HG03342 (cell line): Measurements from ENCODE around the gene ARL3.
"Not testable (repeated sequence)": the region's sequence is repeated elsewhere in the genome, so short reads cannot be mapped to it uniquely, and the experiment has no call there.

Experiments
- ATAC-seq: cut with Tn5 transposase; IDR thresholded peaks from one replicate; pipeline ENCODE4 v1.9.1; 2021; ENCODE audit warnings: mild to moderate bottlenecking, moderate library complexity; ENCODE audit not compliant: unreplicated experiment

ARL3 gene

GRCh38 chr10:102738692-102739121, 24.5 kb upstream of the ARL3 start:
- ATAC-seq, result no peak

DNA sequence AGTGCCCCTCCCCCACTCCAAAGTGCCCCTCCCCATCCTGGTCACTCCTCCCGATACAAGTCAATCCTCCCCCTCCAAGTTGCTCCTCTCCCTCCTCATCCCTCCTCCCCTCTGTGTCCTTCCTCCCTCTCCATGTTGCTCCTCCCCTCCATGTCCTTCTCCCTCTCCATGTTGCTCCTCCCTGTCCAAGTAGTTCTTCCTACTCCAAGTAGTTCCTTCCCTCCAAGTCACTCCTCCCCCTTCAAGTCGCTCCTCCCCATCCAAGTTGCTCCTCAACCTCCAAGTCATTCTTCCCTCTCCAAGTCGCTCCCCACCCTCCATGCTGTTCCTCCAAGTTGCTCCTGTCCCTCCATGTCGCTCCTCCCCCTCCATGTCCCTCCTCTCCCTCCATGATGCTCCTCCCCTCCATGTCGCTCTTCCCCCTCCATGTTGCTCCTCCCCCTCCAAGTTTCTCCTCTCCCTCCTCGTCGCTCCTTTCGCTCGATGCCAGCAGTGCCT, 20.9 kb upstream of the ARL3 start:
- no peak for ATAC-seq

DNA sequence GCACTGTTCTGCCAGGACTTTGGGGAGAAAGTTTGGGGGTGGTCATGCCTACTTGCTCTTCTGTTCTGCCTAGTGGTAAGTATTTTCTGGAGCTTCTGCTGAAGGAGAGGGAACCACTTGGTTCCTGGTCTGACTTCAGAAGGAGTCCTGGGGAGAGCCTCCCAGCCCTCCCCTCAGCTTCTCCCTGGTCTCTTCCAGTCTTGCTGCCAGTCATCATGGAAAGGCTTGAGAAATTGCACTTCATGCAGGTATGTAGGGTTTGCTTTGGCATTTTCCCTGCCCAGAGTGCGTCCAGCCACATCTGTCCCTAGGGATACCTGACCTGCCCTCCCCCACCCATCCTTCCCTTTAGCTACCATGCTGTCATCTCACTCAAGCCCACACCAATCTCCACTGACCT, 18.5 kb upstream of the ARL3 start:
- no peak for ATAC-seq

DNA sequence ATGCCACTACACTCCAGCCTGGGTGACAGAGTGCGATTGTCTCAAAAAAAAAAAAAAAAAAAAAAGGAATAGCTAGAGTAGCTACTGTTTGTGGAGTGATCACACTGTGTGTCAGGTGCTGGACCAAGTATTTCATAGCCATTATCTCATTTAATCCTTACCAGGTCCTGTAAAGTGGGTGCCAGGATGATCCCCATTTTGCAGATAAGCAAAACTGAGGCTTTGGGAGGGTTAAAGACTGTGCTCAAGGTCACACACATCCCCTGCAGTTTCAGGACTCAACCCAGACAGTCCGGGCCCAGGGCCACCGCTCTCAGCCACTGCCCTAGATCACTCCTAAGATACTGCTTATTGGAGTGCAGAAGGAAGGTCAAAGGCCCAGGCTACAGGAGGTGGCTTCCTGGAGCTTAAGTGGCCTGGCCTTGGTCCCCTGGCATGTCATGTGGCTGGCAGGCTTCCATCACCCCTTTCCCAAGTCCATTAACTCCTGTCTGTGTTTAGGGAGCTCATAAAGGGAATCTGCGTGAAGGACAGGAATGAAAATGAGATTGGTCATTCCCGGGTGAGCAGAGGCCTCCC, 17.1 kb upstream of the ARL3 start:
- ATAC-seq, result no peak

DNA sequence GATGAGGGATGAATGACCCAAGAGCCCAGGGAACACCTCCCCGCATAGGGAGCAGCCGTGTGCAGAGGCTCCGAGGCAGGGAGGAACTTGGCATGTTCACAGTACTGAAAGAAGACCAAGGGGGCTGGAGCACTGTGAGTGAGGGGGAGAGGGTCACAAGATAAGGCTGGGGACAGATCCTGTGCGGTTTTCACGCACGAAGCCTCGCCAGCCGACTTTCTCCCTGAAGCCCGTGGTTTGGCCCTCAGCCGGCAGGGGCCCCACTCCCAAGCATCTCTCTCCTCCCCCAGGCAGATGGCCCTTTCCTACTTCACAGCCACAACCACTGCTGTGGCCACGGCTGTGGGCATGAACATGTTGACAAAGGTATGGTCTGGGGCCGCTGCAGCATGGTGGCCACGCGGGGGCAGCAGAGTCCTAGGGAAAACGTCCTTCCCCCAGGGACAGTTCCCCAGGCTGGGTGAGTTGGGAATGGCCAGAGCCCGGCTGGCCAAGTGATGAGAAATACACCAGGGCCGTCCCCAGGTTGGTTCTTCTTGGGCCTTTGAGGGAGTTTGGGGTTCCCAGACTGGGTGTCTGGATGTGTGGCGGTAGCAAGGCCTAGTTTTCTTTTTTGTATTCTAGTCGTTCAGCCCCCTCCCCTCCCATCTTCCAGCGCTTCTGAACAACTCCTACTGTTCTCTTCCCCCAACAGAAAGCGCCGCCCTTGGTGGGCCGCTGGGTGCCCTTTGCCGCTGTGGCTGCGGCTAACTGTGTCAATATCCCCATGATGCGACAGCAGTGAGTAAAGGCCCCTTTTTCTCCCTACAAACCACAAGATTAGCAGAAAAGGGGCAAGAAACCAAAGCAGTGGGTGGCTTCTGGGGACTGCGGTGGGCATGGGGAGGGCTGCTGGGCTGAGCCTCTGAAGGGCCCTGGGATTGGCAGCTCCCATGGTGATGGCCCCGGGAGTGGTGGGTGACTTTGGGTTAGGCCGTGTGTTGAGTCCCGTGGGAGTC, 15.1 kb upstream of the ARL3 start:
- peak; percentile 55 for ATAC-seq

GRCh38 chr10:102727037-102727818, 13.0 kb upstream of the ARL3 start:
- ATAC-seq, result no peak

DNA sequence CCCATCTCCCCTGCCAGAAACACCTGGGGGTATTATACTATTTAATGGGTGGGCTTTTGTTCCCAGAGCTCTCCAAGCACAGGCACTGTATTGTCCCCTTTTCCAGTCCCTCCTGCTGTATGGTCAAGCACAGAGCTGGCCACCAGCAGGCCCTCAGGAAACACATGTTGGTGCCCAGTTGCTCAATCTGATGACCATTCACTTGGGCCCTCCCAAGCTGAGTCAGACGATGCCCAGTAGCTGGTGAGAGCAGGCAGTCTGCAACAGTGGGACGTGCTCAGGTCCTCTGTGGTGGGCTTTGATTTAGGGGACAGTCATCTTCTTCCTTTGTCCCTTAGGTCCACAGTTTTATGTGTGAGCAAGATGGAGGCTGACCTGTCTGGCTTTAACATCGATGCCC, 12.1 kb upstream of the ARL3 start:
- no peak for ATAC-seq

DNA sequence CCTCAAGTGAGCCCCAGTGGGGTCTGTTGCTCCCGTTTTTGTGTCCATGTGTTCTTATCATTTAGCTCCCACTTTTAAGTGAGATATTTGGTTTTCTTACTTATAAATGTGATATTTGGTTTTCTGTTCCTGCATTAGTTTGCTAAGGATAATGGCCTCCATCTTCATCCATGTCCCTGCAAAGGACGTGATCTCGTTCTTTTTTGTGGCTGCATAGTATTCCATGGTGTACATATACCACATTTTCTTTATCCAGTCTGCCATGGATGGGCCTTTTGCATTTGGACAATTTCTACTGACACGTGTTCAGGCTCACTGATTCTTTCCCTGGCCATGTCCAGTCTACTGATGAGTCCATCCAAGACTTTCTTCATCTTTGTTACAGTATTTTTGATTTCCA, 9.8 kb upstream of the ARL3 start:
- no peak for ATAC-seq

DNA sequence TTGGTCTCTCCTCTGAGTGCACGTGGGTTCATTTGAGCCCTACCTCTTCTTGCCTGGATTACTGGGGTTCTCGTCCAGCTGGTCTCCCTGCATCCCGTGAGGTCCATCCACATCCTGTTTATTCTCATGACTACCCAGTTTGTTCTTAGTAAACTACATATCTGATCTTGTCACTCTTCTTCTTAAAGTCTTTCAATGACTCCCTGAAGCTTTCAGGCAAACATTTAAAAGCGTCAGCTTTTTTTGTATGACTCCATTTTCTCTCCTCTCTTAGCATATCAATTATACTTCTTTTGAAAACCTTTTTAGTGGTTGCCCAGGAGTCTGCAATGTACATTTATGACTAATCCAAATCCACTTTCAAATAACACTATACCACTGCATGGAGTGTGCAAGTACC, 7.8 kb upstream of the ARL3 start:
- no peak for ATAC-seq

GRCh38 chr10:102720775-102721301, 6.6 kb upstream of the ARL3 start:
- no peak for ATAC-seq

DNA sequence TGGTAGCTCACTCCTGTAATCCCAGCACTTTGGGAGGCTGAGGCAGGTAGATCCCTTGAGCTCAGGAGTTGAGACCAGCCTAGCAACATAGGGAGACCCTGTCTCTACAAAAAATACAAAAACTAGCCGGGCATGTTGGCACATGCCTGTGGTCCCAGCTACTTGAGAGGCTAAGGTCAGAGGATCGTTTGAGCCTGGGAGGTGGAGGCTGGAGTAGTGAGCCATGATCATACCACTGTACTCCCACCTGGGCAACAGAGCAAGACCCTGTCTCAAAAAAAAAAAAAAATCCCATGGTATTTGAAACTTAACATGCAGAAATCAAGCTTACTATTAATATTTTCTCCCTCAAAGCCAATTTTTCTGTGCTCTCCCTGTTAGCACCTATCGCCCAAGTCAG, 6.1 kb upstream of the ARL3 start:
- ATAC-seq, result no peak

DNA sequence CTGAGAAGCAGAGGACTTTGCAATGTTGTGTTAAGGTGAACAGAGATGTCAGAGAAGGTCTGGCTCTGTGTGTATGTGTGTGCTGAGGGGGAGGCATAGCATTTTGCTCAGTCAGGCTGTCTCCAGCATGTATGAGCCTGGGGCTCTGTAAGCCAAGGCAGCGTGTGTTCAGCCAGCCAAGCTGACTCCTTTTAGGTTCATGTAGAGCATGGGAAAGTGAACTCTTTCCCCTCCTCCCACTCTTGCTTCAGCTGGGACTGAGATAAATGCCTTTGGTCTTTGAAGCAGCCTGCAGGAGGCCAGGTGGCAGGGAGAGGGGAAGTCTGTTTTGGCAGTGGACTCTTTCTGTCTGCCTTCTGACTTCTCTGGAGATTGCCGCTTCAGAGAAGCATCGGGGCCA, 4.0 kb upstream of the ARL3 start:
- ATAC-seq, result no peak

GRCh38 chr10:102716900-102717565, 2.8 kb upstream of the ARL3 start:
- not testable (repeated sequence) for ATAC-seq

DNA sequence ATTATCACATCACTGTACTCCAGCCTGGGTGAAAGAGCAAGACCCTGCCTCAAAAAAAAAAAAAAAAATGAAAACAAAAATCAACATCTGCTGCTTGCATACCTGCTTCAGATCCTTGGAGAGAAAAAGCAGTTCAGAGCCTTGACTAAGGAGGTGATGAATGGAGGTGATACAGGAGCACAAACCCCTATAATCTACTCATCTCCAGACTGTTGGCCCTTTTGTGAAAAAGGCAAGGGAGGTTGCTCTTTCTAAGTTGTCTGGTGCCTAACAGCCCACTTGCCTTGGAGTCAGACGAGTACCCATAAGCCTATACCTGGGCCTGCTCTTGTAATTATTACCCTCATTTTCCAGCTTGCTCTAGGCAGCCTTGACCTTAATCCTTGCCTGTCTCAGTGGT, 1.7 kb upstream of the ARL3 start:
- ATAC-seq, result no peak

- ATAC-seq, result no peak
These were observed 641 bp upstream of the ARL3 start, which contains the start of gene SFXN2 for GRCh38 chr10:102714621-102715455. SFXN2 (plus strand) TSS chr10:102714636; CDS start chr10:102726637, 12,001 bp downstream.

- ATAC-seq, result no peak
These were observed 721 bp downstream of the ARL3 start for GRCh38 chr10:102713539-102713813.

- no peak for ATAC-seq
These were observed 1.2 kb downstream of the ARL3 start for GRCh38 chr10:102712843-102713538.

- ATAC-seq, result no peak
These were observed 2.1 kb downstream of the ARL3 start for GRCh38 chr10:102712089-102712488.

- ATAC-seq, result no peak
These were observed 3.6 kb downstream of the ARL3 start for GRCh38 chr10:102710609-102711008.
